GM23338 (cell line): ENCODE results near the gene AFF3. TPM values are rescaled to one million over a fixed set of nuclear protein-coding genes. Genes with fewer than 3 reads are reported as not detected.

ENCODE experiments used
- ATAC-seq: fragments of 200-7000 bp; cut with Tn5 transposase; 3 replicates; pipeline ENCODE4 v1.9.1; 2020
- DNase-seq: peaks from one replicate; pipeline ENCODE4 v3.0.0-alpha.2; 2015; ENCODE audit warnings: low spot score
- H2AFZ ChIP-seq: fragments of 200-600 bp; sonication (generic); 2 replicates; pipeline ENCODE4 v1.8.0; 2016; ENCODE audit warnings: antibody characterized with exemption, mild to moderate bottlenecking, moderate library complexity
- H3F3A ChIP-seq: fragments of 200-600 bp; sonication (generic); replicated peaks from 2 replicates; pipeline ENCODE4 v1.8.0; 2017; ENCODE audit warnings: antibody characterized with exemption, mixed run types, low read depth
- H3K27ac ChIP-seq: fragments of 200-600 bp; sonication (generic); 2 replicates; pipeline ENCODE4 v1.6.1; 2016; ENCODE audit warnings: low read depth
- H3K27me3 ChIP-seq: fragments of 200-600 bp; sonication (generic); 2 replicates; pipeline ENCODE4 v1.8.0; 2016; ENCODE audit warnings: mild to moderate bottlenecking, mixed run types, moderate library complexity; ENCODE audit not compliant: insufficient read depth
- H3K36me3 ChIP-seq: fragments of 200-600 bp; sonication (generic); 2 replicates; pipeline ENCODE4 v1.8.0; 2016; ENCODE audit warnings: mild to moderate bottlenecking; ENCODE audit not compliant: insufficient read depth
- H3K4me1 ChIP-seq: fragments of 200-600 bp; sonication (generic); 2 replicates; pipeline ENCODE4 v1.8.0; 2016; ENCODE audit warnings: mild to moderate bottlenecking, moderate library complexity; ENCODE audit not compliant: insufficient read depth
- H3K4me2 ChIP-seq: fragments of 200-600 bp; sonication (generic); 2 replicates; pipeline ENCODE4 v1.7.1; 2017; ENCODE audit warnings: mixed run types
- H3K4me3 ChIP-seq: fragments of 200-600 bp; sonication (generic); 2 replicates; pipeline ENCODE4 v1.6.1; 2016; ENCODE audit warnings: mixed run types
- H3K79me2 ChIP-seq: fragments of 200-600 bp; sonication (generic); replicated peaks from 2 replicates; pipeline ENCODE4 v1.8.0; 2017; ENCODE audit warnings: mild to moderate bottlenecking; ENCODE audit not compliant: insufficient read depth
- H3K9me2 ChIP-seq: fragments of 200-600 bp; sonication (generic); 2 replicates; pipeline ENCODE4 v1.8.0; 2017; ENCODE audit not compliant: insufficient read depth
- H4K20me1 ChIP-seq: fragments of 200-600 bp; sonication (generic); replicated peaks from 2 replicates; pipeline ENCODE4 v1.8.0; 2017; ENCODE audit warnings: mild to moderate bottlenecking; ENCODE audit not compliant: insufficient read depth
- H3K27ac Mint-ChIP-seq: 2 replicates; pipeline ENCODE4 v1.8.0; 2020; ENCODE audit warnings: inconsistent platforms, mild to moderate bottlenecking, moderate library complexity, mixed read lengths
- H3K27me3 Mint-ChIP-seq: 3 replicates; pipeline ENCODE4 v1.8.0; 2022; ENCODE audit warnings: low read depth, mild to moderate bottlenecking, moderate library complexity, mixed read lengths, inconsistent platforms; ENCODE audit not compliant: insufficient read depth, poor library complexity
- H3K36me3 Mint-ChIP-seq: 3 replicates; pipeline ENCODE4 v1.8.0; 2021; ENCODE audit warnings: low read depth, mild to moderate bottlenecking, inconsistent platforms, moderate library complexity, mixed read lengths
- H3K4me1 Mint-ChIP-seq: 3 replicates; pipeline ENCODE4 v1.8.0; 2020; ENCODE audit warnings: mild to moderate bottlenecking, inconsistent platforms, mixed read lengths
- H3K4me3 Mint-ChIP-seq: 3 replicates; pipeline ENCODE4 v1.8.0; 2021; ENCODE audit warnings: moderate library complexity, mild to moderate bottlenecking, inconsistent platforms, mixed read lengths
- H3K9me3 Mint-ChIP-seq: 3 replicates; pipeline ENCODE4 v1.8.0; 2020; ENCODE audit warnings: moderate library complexity, mild to moderate bottlenecking, inconsistent platforms, mixed read lengths
- EZH2phosphoT487 ChIP-seq: fragments of 200-600 bp; sonication (generic); IDR thresholded peaks from one replicate; pipeline ENCODE4 v1.8.1; 2018; ENCODE audit warnings: antibody characterized with exemption; ENCODE audit not compliant: unreplicated experiment
- NANOG ChIP-seq: IDR thresholded peaks from 2 replicates; pipeline ENCODE4 v1.6.1; 2016; ENCODE audit warnings: antibody characterized with exemption, borderline replicate concordance
- POLR2AphosphoS5 ChIP-seq: IDR thresholded peaks from 2 replicates; pipeline ENCODE4 v1.6.1; 2016; ENCODE audit warnings: antibody characterized with exemption, low read depth
- ZNF114 ChIP-seq: fragments of 250-450 bp; sonication (Bioruptor Pico); IDR thresholded peaks from 2 replicates; pipeline ENCODE4 v1.5.0; 2020; ENCODE audit warnings: mild to moderate bottlenecking, moderate library complexity
- ZNF331 ChIP-seq: fragments of 250-450 bp; sonication (Bioruptor Pico); IDR thresholded peaks from 2 replicates; pipeline ENCODE4 v1.5.0; 2020; ENCODE audit warnings: low read depth, mild to moderate bottlenecking, moderate library complexity
- polyA plus RNA-seq: library from polyadenylated mRNA; unstranded; fragments of >200 nt; fragmentation: Nextera tagmentation; extraction: Ambion mirVana; gene quantifications from 2 replicates; pipeline ENCODE4 v1.2.1, GENCODE V29; 2016
- total RNA-seq: library from RNA; depleted of rRNA; stranded (reverse); fragments of >200 nt; shearing (Covaris generic); gene quantifications from 2 replicates; pipeline ENCODE4 v1.2.3, GENCODE V29; 2014
- TF ChIP-seq, protein P1 (sequence below): fragments of 250-450 bp; sonication (Bioruptor Pico); IDR thresholded peaks from 2 replicates; pipeline ENCODE4 v1.5.0; 2020; ENCODE audit warnings: mild to moderate bottlenecking, moderate library complexity
- TF ChIP-seq, protein P2 (sequence below): IDR thresholded peaks from one replicate; pipeline ENCODE4 v1.6.1; 2018; ENCODE audit warnings: antibody characterized with exemption; ENCODE audit not compliant: unreplicated experiment
- TF ChIP-seq, protein P3 (sequence below): IDR thresholded peaks from 2 replicates; pipeline ENCODE4 v1.6.1; 2016; ENCODE audit warnings: antibody characterized with exemption
- TF ChIP-seq, protein P4 (sequence below), 2 experiments: fragments of 200-600 bp in 1 of 2; sonication (generic) in 1 of 2; conservative IDR thresholded peaks; 2 replicates each; pipeline versions ENCODE4 v1.5.1 to v1.6.1; 2016 to 2017; ENCODE audit warnings: antibody characterized with exemption in 2 of 2, low read depth in 2 of 2, mild to moderate bottlenecking in 2 of 2, moderate library complexity in 1 of 2

The AFF3 gene
- total and polyA plus RNA-seq, 2 experiments from 2014 or later = 0.73 to 1.4 TPM

DNA sequence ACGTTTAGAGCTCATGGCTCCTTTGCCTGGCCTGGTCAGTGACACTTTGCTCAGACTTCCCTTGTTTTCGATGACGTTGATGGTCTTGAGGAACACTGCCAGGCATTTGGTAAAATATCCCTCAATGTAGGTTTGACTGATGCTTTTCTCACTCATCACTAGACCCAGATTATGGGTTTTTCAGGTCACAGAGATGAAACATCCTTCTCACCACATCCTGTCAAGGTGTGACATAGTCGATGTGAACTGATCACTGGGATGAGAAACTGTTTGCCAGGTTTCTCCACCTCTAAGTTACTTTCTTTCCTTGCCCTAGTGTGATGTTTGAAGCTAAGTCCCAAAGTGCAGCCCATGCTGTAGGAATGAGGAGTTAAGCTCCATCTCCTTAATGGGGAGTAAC, 81.5 kb downstream of the AFF3 start (continued):
- TF ChIP-seq, protein P1, sequence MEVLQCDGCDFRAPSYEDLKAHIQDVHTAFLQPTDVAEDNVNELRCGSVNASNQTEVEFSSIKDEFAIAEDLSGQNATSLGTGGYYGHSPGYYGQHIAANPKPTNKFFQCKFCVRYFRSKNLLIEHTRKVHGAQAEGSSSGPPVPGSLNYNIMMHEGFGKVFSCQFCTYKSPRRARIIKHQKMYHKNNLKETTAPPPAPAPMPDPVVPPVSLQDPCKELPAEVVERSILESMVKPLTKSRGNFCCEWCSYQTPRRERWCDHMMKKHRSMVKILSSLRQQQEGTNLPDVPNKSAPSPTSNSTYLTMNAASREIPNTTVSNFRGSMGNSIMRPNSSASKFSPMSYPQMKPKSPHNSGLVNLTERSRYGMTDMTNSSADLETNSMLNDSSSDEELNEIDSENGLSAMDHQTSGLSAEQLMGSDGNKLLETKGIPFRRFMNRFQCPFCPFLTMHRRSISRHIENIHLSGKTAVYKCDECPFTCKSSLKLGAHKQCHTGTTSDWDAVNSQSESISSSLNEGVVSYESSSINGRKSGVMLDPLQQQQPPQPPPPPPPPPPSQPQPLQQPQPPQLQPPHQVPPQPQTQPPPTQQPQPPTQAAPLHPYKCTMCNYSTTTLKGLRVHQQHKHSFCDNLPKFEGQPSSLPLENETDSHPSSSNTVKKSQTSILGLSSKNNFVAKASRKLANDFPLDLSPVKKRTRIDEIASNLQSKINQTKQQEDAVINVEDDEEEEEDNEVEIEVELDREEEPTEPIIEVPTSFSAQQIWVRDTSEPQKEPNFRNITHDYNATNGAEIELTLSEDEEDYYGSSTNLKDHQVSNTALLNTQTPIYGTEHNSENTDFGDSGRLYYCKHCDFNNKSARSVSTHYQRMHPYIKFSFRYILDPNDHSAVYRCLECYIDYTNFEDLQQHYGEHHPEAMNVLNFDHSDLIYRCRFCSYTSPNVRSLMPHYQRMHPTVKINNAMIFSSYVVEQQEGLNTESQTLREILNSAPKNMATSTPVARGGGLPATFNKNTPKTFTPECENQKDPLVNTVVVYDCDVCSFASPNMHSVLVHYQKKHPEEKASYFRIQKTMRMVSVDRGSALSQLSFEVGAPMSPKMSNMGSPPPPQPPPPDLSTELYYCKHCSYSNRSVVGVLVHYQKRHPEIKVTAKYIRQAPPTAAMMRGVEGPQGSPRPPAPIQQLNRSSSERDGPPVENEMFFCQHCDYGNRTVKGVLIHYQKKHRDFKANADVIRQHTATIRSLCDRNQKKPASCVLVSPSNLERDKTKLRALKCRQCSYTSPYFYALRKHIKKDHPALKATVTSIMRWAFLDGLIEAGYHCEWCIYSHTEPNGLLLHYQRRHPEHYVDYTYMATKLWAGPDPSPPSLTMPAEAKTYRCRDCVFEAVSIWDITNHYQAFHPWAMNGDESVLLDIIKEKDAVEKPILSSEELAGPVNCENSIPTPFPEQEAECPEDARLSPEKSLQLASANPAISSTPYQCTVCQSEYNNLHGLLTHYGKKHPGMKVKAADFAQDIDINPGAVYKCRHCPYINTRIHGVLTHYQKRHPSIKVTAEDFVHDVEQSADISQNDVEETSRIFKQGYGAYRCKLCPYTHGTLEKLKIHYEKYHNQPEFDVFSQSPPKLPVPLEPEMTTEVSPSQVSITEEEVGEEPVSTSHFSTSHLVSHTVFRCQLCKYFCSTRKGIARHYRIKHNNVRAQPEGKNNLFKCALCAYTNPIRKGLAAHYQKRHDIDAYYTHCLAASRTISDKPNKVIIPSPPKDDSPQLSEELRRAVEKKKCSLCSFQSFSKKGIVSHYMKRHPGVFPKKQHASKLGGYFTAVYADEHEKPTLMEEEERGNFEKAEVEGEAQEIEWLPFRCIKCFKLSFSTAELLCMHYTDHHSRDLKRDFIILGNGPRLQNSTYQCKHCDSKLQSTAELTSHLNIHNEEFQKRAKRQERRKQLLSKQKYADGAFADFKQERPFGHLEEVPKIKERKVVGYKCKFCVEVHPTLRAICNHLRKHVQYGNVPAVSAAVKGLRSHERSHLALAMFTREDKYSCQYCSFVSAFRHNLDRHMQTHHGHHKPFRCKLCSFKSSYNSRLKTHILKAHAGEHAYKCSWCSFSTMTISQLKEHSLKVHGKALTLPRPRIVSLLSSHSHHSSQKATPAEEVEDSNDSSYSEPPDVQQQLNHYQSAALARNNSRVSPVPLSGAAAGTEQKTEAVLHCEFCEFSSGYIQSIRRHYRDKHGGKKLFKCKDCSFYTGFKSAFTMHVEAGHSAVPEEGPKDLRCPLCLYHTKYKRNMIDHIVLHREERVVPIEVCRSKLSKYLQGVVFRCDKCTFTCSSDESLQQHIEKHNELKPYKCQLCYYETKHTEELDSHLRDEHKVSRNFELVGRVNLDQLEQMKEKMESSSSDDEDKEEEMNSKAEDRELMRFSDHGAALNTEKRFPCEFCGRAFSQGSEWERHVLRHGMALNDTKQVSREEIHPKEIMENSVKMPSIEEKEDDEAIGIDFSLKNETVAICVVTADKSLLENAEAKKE (CRISPR knock-in tag) = no peak
- no peak for TF ChIP-seq ZNF114 (CRISPR knock-in tag)

DNA sequence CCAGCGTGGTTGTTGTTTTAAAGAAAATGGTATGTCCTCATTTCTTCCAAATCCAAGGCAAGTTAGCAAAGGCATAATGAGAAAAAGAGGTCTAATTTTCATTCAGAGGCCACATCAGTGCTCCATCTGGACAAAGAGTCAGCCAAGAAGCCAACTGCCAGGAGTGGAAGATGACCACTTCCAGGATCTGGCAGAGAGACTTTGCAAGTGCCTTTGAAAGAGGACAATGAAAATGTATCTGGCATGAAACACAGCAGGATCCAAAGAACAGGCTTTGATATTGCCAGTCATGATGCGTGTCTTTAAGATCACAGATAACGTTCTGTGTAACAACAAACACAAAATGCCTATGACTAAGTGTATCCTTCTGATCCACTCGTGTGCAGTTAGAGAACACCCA, 82.8 kb downstream of the AFF3 start:
- Histone ChIP-seq H3K79me2 (no peaks in the 10 kb centered on the region), H3K9me2 (no peaks in the 10 kb centered on the region), H3K27ac (no peak overlapping the region), H3F3A (no peaks in the 10 kb centered on the region), H3K4me2 (no peak overlapping the region), H3K36me3 (no peaks in the 10 kb centered on the region), H3K4me1 (no peaks in the 10 kb centered on the region), H3K27me3 (no peaks in the 10 kb centered on the region), H2AFZ (no peak overlapping the region), H3K4me3 (no peak overlapping the region), H4K20me1 (no peaks in the 10 kb centered on the region)
- H3K27ac Mint-ChIP-seq = no peak overlapping the region
- peaks cover 3% of the 10 kb centered on the region for H3K27me3 Mint-ChIP-seq
- H3K4me3 Mint-ChIP-seq = no peak overlapping the region
- H3K36me3 Mint-ChIP-seq = peaks cover 4% of the 10 kb centered on the region; the same call in 2 of the 3 replicates
- peaks cover 14% of the 10 kb centered on the region for H3K9me3 Mint-ChIP-seq
- no peak for ATAC-seq
- no peaks in the 10 kb centered on the region for H3K4me1 Mint-ChIP-seq
- no peak for DNase-seq
- TF ChIP-seq, protein P2, sequence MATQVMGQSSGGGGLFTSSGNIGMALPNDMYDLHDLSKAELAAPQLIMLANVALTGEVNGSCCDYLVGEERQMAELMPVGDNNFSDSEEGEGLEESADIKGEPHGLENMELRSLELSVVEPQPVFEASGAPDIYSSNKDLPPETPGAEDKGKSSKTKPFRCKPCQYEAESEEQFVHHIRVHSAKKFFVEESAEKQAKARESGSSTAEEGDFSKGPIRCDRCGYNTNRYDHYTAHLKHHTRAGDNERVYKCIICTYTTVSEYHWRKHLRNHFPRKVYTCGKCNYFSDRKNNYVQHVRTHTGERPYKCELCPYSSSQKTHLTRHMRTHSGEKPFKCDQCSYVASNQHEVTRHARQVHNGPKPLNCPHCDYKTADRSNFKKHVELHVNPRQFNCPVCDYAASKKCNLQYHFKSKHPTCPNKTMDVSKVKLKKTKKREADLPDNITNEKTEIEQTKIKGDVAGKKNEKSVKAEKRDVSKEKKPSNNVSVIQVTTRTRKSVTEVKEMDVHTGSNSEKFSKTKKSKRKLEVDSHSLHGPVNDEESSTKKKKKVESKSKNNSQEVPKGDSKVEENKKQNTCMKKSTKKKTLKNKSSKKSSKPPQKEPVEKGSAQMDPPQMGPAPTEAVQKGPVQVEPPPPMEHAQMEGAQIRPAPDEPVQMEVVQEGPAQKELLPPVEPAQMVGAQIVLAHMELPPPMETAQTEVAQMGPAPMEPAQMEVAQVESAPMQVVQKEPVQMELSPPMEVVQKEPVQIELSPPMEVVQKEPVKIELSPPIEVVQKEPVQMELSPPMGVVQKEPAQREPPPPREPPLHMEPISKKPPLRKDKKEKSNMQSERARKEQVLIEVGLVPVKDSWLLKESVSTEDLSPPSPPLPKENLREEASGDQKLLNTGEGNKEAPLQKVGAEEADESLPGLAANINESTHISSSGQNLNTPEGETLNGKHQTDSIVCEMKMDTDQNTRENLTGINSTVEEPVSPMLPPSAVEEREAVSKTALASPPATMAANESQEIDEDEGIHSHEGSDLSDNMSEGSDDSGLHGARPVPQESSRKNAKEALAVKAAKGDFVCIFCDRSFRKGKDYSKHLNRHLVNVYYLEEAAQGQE = no peak
- TF ChIP-seq POLR2AphosphoS5 = no peak
- TF ChIP-seq ZNF114 (CRISPR knock-in tag) = no peak
- TF ChIP-seq ZNF331 (CRISPR knock-in tag) = no peak
- TF ChIP-seq, protein P3, sequence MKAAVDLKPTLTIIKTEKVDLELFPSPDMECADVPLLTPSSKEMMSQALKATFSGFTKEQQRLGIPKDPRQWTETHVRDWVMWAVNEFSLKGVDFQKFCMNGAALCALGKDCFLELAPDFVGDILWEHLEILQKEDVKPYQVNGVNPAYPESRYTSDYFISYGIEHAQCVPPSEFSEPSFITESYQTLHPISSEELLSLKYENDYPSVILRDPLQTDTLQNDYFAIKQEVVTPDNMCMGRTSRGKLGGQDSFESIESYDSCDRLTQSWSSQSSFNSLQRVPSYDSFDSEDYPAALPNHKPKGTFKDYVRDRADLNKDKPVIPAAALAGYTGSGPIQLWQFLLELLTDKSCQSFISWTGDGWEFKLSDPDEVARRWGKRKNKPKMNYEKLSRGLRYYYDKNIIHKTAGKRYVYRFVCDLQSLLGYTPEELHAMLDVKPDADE = no peak
- TF ChIP-seq NANOG = no peak
- TF ChIP-seq, protein P4, sequence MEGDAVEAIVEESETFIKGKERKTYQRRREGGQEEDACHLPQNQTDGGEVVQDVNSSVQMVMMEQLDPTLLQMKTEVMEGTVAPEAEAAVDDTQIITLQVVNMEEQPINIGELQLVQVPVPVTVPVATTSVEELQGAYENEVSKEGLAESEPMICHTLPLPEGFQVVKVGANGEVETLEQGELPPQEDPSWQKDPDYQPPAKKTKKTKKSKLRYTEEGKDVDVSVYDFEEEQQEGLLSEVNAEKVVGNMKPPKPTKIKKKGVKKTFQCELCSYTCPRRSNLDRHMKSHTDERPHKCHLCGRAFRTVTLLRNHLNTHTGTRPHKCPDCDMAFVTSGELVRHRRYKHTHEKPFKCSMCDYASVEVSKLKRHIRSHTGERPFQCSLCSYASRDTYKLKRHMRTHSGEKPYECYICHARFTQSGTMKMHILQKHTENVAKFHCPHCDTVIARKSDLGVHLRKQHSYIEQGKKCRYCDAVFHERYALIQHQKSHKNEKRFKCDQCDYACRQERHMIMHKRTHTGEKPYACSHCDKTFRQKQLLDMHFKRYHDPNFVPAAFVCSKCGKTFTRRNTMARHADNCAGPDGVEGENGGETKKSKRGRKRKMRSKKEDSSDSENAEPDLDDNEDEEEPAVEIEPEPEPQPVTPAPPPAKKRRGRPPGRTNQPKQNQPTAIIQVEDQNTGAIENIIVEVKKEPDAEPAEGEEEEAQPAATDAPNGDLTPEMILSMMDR (conservative IDR thresholded peaks at IDR 0.05; ENCODE audit: low read depth in 2 of 2) = no peak
- TF ChIP-seq EZH2phosphoT487 = no peak
